HG03439 (cell line): ENCODE measurements around the gene UNC13A.

Experiments used
- ATAC-seq: cut with Tn5 transposase; IDR thresholded peaks from one replicate; pipeline ENCODE4 v1.9.1; 2021; ENCODE audit warnings: mild to moderate bottlenecking, moderate library complexity; ENCODE audit not compliant: unreplicated experiment

UNC13A gene

GRCh38 chr19:17673937-17674799 is 14.0 kb downstream of the UNC13A start:
- ATAC-seq = no peak

- ATAC-seq = no peak
Observed at GRCh38 chr19:17671906-17672305, 16.2 kb downstream of the UNC13A start.

GRCh38 chr19:17669419-17669818 is 18.7 kb downstream of the UNC13A start:
- ATAC-seq = no peak

GRCh38 chr19:17665058-17665457 is 23.1 kb downstream of the UNC13A start:
- no peak for ATAC-seq

- no peak for ATAC-seq
Observed at GRCh38 chr19:17659996-17660395, 28.2 kb downstream of the UNC13A start.

GRCh38 chr19:17658666-17659065 is 29.5 kb downstream of the UNC13A start:
- ATAC-seq = no peak

- no peak for ATAC-seq
Observed at GRCh38 chr19:17658240-17658639, 29.9 kb downstream of the UNC13A start.

GRCh38 chr19:17656970-17657369 is 31.2 kb downstream of the UNC13A start:
- ATAC-seq = no peak

- no peak for ATAC-seq
Observed at GRCh38 chr19:17655751-17656472, 32.2 kb downstream of the UNC13A start.

GRCh38 chr19:17654993-17655392 is 33.2 kb downstream of the UNC13A start:
- ATAC-seq = no peak

GRCh38 chr19:17652627-17653026 is 35.5 kb downstream of the UNC13A start:
- ATAC-seq = no peak

GRCh38 chr19:17648786-17649185 is 39.4 kb downstream of the UNC13A start:
- ATAC-seq = no peak

- no peak for ATAC-seq
Observed at GRCh38 chr19:17648097-17648660, 40.0 kb downstream of the UNC13A start.

GRCh38 chr19:17647071-17648020 is 40.8 kb downstream of the UNC13A start:
- ATAC-seq = no peak

GRCh38 chr19:17646441-17646840 is 41.7 kb downstream of the UNC13A start:
- no peak for ATAC-seq

- no peak for ATAC-seq
Observed at GRCh38 chr19:17645339-17645963, 42.7 kb downstream of the UNC13A start.

GRCh38 chr19:17642656-17643055 is 45.5 kb downstream of the UNC13A start:
- ATAC-seq = no peak

- no peak for ATAC-seq
Observed at GRCh38 chr19:17641846-17642245, 46.3 kb downstream of the UNC13A start.

- no peak for ATAC-seq
Observed at GRCh38 chr19:17641181-17641580, 47.0 kb downstream of the UNC13A start.

GRCh38 chr19:17633700-17634099 is 54.5 kb downstream of the UNC13A start:
- no peak for ATAC-seq
